GM21528 (cell line): ENCODE data around the gene KRT76.

Experiments used
- ATAC-seq: cut with Tn5 transposase; IDR thresholded peaks from one replicate; pipeline ENCODE4 v1.9.1; 2021; ENCODE audit warnings: mild to moderate bottlenecking, moderate library complexity; ENCODE audit not compliant: unreplicated experiment, low FRiP score

Gene KRT76

DNA sequence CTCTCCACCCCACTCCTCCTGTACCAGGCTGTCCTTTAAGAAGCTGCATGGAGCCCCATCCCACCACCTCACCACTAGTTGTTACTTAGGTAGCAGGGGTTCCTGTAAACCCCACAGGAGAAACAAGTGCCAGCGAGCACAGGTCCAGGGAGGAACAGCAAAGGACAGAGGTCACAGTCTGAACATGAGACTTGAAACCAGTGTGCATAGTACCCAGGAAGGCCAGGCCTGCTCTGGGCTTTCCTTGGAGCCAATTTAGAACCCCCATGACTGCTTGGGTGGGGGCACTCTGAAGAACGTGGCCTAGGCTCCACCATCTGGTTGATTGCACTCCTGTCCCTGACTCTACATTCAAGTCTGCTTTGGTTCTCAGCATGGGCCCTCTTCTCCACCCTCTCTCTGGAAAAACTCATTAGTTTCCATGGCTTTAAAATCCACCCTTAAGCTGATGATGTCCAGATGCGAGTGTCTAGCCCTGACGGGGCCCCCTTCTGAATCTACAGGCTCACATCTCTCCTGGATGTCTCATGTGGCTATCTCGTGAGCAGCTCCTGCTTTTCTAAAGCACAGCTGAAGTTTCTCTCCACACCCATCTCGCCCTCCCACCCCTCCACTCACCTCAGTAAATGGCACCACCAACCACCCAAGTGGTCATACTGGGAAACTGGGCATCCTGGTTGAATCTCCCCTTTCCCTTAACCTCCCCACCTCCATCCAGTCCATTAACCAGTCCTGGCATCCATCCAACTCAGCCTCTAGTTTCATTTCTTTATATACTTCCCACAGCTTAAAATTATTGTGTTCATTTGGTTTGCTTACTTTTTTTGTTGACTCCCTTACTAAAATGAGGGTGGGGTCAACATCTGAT is 10.4 kb upstream of the KRT76 start:
- no peak for ATAC-seq

- ATAC-seq: no peak
These were observed 7.8 kb upstream of the KRT76 start for GRCh38 chr12:52784909-52785308.

DNA sequence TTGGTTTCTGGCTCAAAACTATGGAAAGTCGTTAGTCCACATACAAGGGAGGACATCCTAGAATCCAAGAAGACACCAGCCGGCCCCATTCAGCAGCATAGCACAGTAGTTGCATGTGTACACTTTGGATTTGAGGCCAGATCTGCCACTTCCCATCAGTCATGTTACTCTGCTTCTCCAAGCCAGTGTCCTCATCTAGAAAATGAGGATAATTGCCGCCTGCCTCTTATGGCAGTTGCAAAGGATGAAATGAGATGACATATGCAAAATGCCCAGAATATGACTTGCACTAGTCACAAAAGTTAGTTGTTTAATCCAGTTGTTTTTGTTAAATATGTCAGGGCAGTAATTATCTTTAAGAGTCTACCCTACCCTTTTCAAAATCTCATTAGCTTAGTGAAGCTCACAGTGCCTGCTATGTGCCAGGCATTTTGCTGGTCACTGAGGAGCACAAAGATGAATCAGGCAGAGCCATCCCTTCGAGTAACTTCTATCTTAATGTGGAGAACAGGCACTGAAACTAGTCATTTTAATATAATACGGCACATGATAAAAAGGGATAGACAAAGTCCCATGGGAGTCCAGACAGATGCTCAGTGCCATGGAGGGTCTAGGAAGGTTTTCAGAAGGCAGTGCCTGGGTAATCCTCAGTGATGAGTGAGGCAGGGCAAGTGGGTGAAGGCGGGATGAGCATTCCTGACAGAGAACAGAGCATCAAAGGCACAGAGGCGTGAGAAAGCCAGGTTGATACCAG is 6.6 kb upstream of the KRT76 start:
- no peak for ATAC-seq

DNA sequence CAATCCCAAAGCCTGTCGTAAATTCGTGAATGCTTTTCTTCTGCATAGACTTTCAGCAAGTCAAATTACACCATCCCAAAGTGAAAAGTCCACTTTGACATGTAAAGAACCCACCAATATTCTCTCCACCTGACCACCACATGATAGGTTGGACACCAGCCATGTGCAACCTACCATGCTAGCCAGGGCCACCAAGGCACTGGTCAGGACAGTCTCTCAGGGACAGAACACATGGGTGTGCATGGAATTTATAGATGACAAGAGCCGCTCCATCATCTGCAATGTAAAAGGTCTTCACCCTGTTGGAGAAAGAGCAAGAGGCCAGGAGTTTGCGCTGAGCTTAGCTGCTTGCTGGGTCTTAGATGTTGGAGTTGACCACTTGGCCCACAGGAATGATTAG is 5.4 kb upstream of the KRT76 start:
- no peak for ATAC-seq

- no peak for ATAC-seq
These were observed 4.4 kb upstream of the KRT76 start for GRCh38 chr12:52781399-52782082.

GRCh38 chr12:52779914-52780313 is 2.8 kb upstream of the KRT76 start:
- ATAC-seq: no peak

DNA sequence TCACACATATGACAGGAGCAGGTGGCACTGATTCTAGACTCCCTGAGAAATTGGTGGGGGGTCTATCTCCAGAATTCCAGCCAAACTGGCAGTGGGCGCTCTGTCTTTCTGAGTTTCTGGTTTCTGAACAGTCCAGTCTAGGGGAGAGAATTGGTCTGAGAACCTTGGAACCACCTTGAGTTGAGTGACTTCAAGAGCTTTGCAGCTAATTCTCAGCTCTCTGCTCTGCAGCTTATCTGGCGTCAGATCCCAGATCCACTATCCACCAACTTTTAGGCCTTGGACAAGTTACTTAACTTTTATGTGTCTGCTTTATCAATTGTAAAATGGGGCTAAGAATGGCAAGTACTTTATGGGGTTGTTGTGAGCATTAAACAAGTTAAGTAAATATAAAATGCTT is 1.7 kb upstream of the KRT76 start:
- no peak for ATAC-seq

- no peak for ATAC-seq
These were observed 421 bp upstream of the KRT76 start for GRCh38 chr12:52777566-52777965.

DNA sequence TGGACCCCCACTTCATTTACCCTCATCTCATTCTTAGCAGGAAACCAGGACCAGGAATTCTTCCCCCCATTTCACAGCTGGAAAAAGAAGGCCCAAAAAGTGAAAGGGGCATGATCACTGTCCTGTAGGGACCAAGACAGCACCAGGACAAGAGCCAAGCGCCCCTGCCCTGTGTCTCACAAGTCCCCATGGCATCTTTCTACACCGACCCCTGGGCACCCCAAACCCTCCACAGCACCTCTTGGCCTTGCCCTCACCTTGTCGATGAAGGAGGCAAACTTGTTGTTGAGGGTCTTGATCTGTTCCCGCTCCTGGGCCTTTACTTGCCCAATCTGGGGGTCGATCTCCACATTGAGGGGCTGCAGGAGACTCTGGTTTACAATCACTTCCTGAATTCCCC is 710 bp downstream of the KRT76 start:
- ATAC-seq: no peak

DNA sequence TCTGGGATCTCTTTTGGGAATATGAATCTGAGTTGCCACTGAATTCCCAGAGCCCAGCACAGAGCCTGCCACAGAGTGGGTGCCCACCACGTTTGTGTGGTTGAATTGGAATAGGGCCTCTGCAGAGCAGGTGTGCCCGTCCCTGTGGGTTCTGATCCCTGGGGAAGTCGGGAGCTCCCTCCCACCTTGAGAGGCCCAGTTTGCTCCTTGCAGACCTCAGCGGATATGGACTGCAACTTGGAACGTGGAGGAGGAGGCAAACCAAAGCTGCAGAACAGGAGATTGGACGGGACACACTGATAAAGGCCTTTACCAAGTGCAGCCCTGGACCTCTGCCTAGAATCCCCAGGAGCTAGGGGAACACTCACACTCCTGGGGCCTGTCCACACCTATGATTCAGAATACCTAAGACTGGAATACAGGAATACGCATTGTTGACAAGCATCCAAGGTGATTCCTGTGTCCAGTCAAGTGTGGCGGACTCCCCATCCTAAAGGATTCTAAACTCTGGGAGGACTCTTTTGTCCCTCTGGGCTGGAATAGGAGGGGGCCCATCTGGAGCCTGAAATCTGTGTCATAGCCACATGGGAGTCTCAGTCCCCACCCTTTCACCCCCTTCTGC is 2.4 kb downstream of the KRT76 start:
- no peak for ATAC-seq

DNA sequence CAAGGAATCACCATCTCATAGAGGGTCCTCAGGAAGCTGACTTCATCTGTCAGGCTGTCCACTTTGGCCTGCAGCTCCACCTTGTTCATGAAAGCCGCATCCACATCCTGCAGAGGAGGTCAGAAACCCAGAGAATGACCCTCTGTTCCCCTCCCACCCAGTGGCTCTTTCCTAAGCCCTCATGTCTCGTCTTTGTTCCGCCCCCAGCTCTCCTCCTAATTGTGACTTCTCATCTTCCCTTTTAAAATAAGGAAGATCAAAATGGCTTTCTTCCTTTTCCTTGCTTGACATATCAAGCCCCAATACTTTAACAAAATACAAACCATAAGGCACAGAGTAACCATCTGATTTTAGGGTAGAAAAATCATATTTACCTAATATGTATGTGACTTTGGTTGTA is 4.4 kb downstream of the KRT76 start:
- ATAC-seq: no peak

- ATAC-seq: no peak
These were observed 5.0 kb downstream of the KRT76 start for GRCh38 chr12:52772188-52772587.

- no peak for ATAC-seq
These were observed 5.6 kb downstream of the KRT76 start for GRCh38 chr12:52771505-52771904.

GRCh38 chr12:52771088-52771487 is 6.1 kb downstream of the KRT76 start:
- ATAC-seq: no peak

DNA sequence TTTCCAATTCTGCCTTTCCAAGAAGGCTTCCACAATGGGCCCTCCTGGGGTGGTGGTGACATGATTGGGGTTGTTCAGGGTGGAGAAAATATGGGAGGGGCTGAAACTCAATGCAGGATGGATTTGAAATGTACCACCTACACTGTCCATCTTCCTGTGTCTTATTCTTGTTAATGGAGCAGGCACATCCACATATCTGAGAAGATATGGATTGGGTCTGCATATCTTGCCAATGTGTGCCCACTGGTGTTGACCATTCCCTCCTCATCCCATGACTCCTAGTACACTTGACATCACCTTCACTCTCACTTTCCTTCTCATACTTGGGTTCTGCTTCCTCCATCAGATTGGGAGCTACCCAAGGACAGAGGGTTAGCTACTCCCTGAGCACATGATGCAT is 7.2 kb downstream of the KRT76 start:
- ATAC-seq: no peak

- no peak for ATAC-seq
These were observed 7.8 kb downstream of the KRT76 start for GRCh38 chr12:52769354-52769753.

DNA sequence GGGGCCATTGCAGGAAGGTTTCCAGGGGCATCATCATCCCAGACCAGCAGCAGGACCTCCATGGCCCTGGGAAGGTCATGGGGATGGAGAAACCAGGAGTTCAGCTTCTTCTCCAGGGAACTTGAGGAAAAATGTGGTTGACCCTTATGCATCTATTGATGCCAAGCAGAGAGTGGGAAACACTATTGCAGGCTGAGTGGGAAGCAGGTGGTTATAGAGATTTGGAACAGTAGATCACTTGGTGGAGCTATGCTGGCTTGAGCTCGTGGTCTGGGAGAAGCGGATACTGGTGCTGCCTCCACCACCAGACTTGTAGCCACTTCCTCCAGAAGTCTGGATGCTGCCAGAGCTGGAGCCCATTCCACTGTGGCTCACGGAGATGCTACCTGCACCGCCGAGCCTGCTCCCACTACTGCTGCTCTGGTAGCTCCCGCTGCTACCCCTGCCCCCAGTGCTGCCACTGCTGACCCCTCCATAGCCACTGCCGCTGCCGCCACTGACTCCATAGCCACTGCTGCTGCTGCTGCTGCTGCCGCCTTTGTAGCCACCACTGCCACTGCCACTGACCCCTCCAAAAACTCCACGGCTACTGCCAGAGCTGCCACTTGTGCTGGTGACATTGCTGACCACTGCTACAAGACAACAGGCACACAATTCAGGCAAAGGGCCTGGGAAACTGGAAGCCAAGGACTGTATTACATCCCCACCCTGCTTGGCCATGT is 8.5 kb downstream of the KRT76 start:
- no peak for ATAC-seq

DNA sequence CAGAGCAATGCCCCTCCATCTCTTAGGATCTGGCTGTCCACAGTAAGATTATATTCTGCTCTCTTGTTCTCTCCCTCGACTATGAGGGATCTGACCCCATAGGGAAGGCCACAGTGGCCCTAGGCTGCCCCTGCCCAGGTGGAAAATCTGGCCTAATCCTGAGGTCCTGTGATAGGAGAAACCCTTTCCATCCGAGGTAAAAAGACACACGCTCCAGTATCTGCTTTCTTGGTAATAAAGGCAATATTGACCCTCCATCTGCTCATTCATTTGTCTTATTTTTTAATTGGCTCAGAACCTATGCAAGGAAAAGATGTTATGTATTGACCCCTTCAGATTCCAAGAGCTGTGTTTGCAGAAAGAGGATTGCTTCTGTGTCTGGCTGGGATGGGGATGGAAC is 9.7 kb downstream of the KRT76 start:
- no peak for ATAC-seq

- ATAC-seq: no peak
These were observed 10.1 kb downstream of the KRT76 start for GRCh38 chr12:52767020-52767379.

GRCh38 chr12:52766351-52767019 is 10.7 kb downstream of the KRT76 start:
- ATAC-seq: no peak
